ENCODE results near the gene NHSL2. TPM values are rescaled to one million over a fixed set of nuclear protein-coding genes. Genes with fewer than 3 reads are reported as not detected.

NHSL2 gene
- total and polyA plus RNA-seq, 8 donors: 7.0 to 15.3 (median 9.5) TPM

DNA sequence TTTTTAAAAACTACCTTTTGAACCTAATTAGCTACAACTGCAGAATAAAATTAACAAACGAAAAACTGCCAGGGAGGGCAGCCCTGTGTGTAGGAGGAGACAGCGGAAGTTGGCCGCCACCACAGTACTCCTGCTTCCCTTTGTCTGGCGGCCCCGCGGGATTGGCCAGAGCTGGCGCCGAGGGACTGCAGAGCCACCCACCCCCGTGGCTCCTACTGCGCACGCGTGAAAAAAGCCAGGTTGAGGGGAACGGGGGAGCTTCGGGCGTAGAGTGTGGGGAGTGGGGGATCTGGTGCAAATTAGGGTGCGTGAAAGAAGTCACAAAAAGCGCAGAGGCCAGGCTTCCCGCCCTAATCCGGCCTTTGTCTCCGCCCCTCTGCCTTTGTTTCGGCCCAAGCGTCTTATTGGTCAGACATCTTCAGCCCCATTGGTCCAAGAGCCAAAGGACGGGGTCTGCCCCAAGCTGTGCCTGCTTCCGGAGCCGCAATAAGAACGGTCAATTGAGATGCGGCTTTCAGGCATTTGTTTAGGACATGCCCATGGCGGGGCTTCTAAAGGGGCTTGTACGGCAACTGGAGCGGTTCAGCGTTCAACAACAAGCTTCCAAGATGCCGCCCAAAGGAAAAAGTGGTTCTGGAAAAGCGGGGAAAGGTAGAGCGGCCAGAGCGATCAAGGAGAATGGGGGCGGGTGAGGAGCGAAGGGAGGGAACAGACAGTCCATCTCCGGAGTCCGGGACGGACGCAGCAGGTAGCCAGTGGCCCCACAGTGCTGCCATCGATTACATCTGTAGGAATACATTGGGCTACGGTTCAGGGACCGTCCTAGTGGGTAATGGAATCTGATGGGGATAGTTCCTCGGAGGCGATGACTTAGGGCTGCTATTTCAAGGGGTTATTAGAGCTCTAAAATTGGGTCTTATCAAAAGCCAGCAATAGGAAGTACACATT is 270.8 kb downstream of the NHSL2 start, which contains the start of gene PIN4:
TSS of gene PIN4 (plus strand) at position 580 of the 948 bp plus-strand sequence. CDS start at position 609, 29 bp downstream.
- Histone ChIP-seq H3K9me3 (no peaks in the 10 kb centered on the region), H3K27me3 (no peaks in the 10 kb centered on the region), H3K27ac (peak within 1 kb of the TSS; percentile 79 to 88), H3K4me1 (peaks cover 0 to 6% of the 10 kb centered on the region in 2 donors), H3K36me3 (peaks cover 0 to 3% of the 10 kb centered on the region in 2 donors), H3K4me3 (peak within 1 kb of the TSS; percentile 37 to 65)
- intact Hi-C loops (cut with DNase I): no loop called here
- DNase-seq: peak; percentile 92 to 96 (median 92)
- TF ChIP-seq CTCF (IDR thresholded peaks at IDR 0.05): no peak
- peak; percentile 98 for ATAC-seq

GRCh38 chrX:72182924-72183323 is 272.3 kb downstream of the NHSL2 start:
- Histone ChIP-seq H3K4me1 (peaks cover 0 to 6% of the 10 kb centered on the region in 2 donors), H3K27me3 (no peaks in the 10 kb centered on the region), H3K27ac (no peak overlapping the region), H3K36me3 (peaks cover 0 to 18% of the 10 kb centered on the region in 2 donors), H3K9me3 (no peaks in the 10 kb centered on the region), H3K4me3 (no peak overlapping the region)
- DNase-seq (no peak), ATAC-seq (no peak)
- no peak for TF ChIP-seq CTCF (IDR thresholded peaks at IDR 0.05)
- intact Hi-C loops (cut with DNase I): no loop called here

GRCh38 chrX:72201836-72202536 is 291.3 kb downstream of the NHSL2 start:
- no peak overlapping the region for H3K27ac ChIP-seq
- peaks cover 0 to 32% of the 10 kb centered on the region in 2 donors for H3K36me3 ChIP-seq
- H3K9me3 ChIP-seq: no peaks in the 10 kb centered on the region
- intact Hi-C loops (cut with DNase I): no loop called here
- no peak for TF ChIP-seq CTCF (IDR thresholded peaks at IDR 0.05)
- DNase-seq (no peak), ATAC-seq (no peak)
- H3K4me1 ChIP-seq: no peaks in the 10 kb centered on the region
- no peaks in the 10 kb centered on the region for H3K27me3 ChIP-seq
- H3K4me3 ChIP-seq: no peak overlapping the region

Other genes with a start within 250 kb of the NHSL2 start
- not detected for gene CXorf49, start 192.6 kb upstream of the NHSL2 start, total RNA-seq
- gene CXorf49, start 192.6 kb upstream of the NHSL2 start, polyA plus RNA-seq (ENCODE audit: insufficient read length in 6 of 6): under 1 TPM in 1 of 6 donors, not detected in 5; 0.43 TPM
- not detected for gene CXorf49B, start 147.5 kb upstream of the NHSL2 start, total RNA-seq
- gene CXorf49B, start 147.5 kb upstream of the NHSL2 start, polyA plus RNA-seq (ENCODE audit: insufficient read length in 6 of 6): under 1 TPM in 1 of 6 donors, not detected in 5; 0.43 TPM
- 10 to 100 TPM; 10.6 to 13.3 TPM for gene RTL5, start 221.1 kb downstream of the NHSL2 start, total RNA-seq
- gene RTL5, start 221.1 kb downstream of the NHSL2 start, polyA plus RNA-seq (ENCODE audit: insufficient read length in 6 of 6): 10 to 100 TPM; 21.7 to 29.8 (median 25.6) TPM

All from left lung (tissue), 10 donors.